ENCODE results near the gene SEMA4G.
A peak's percentile ranks its signal among the peaks of the same experiment; 100 is the strongest.
"Not testable (repeated sequence)": the region's sequence is repeated elsewhere in the genome, so short reads cannot be mapped to it uniquely, and the experiment has no call there.

The SEMA4G gene

DNA sequence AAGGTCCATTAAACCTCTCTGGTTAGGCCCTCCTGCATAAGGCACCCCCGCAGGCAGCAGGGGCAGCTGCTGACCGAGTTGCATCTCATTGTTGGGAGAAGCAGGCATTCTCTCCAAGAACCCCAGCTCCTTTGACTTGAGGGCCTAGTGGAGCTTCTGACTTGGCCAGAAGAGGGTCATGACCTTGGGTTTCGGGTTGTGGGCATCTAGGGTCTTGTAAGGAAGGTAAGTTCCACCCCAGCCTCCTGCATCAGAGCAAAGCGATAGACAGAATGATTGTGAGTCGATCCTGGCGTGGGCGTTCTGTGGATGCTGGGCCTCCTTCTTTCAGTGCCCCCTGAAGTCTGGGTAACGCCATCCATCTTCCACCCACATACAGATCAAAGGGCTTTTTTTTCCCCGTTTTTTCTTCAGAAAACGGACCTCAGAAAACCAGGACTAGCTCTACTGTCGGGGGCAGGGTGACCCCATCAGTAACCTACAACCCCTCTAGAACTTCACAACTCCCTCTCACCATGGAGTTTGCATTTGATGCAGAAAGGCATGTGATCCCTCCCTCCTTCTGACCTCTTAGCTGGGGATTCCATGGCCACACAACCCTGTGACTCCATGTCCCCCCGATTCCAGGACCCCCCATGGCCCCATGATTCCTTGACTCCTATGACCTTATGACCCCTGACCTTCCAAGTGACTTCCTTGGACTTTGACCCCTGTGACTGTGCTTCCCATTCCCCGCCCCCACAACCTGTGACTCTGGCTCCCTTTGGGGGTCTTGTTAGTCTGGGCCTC lies 3.0 kb downstream of the SEMA4G start:
- DNase-seq = peak in 1 of 2 experiments; percentile 25

- DNase-seq = peak in 1 of 2 experiments; percentile 10
These were observed 3.7 kb downstream of the SEMA4G start for GRCh38 chr10:100972904-100973535.

GRCh38 chr10:100975397-100975796 lies 6.1 kb downstream of the SEMA4G start:
- not testable (repeated sequence) for DNase-seq

DNA sequence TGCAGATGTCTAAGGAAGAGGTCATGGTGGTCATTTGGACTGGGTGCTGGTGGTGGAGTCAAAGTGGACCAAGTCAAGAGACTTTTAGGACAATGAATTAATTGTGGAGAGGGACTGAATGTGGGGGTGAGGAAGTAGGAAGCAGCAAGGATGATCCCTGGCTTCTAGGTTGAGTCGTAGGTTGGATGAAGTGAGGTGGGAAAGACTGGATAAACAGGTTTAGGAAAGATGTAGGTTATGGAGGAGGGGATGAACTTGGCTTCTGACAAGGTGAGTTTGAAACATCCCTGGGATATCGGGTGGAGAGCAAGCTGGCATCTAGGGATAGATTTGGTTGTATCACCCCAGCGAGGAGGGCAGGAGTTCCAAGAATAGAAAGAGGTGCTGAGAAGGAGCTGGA lies 7.6 kb downstream of the SEMA4G start:
- DNase-seq = peak in 1 of 2 experiments; percentile 1

DNA sequence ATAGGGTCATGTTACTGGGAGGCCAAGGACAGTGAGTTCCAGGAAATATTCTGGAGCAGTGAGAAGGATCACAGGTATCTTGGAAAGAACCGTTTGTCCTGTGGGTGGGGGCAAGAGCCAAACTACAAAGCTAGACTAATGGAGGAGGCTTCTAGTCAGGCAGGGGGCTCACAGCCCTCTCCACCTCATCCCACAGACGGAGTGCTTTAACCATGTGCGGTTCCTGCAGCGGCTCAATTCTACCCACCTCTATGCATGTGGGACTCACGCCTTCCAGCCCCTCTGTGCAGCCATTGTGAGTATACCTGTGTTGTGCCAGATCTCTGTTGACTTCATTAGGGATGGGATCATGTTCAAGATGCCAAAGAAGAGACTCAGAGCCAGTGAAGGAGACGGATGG lies 8.1 kb downstream of the SEMA4G start:
- peak in 1 of 2 experiments; percentile 8 for DNase-seq

GRCh38 chr10:100978121-100978900 lies 9.0 kb downstream of the SEMA4G start:
- no peak for DNase-seq

DNA sequence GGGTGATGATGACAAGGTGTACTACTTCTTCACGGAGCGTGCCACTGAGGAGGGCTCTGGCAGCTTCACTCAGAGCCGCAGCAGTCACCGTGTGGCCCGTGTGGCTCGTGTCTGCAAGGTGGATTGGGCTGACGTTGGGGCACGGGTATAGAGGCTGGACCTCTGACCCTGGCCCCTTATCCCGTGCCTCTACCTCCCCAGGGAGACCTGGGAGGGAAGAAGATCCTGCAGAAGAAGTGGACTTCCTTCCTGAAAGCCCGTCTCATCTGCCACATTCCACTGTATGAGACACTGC lies 9.5 kb downstream of the SEMA4G start:
- peak; percentile 5 to 10 for DNase-seq

DNA sequence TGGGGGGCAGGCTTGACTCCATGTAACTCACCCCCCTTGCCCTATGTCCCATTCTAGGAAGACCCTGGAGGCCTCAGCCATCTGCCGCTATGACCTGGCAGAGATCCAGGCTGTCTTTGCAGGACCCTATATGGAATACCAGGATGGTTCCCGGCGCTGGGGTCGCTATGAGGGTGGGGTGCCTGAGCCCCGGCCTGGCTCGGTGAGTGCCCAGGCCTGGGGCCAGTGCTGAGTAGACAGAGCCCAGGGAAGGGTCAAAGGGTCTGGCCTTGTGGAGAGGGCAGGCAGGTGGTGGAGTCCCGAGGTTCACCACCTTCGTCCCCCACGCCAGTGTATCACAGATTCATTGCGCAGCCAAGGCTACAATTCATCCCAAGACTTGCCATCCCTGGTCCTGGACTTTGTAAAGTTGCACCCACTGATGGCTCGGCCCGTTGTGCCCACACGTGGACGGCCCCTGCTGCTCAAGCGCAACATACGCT lies 10.5 kb downstream of the SEMA4G start:
- DNase-seq = peak; percentile 0 to 7

- no peak for DNase-seq
These were observed 11.0 kb downstream of the SEMA4G start for GRCh38 chr10:100980311-100980710.

GRCh38 chr10:100980711-100981110 lies 11.4 kb downstream of the SEMA4G start:
- peak; percentile 4 to 9 for DNase-seq

DNA sequence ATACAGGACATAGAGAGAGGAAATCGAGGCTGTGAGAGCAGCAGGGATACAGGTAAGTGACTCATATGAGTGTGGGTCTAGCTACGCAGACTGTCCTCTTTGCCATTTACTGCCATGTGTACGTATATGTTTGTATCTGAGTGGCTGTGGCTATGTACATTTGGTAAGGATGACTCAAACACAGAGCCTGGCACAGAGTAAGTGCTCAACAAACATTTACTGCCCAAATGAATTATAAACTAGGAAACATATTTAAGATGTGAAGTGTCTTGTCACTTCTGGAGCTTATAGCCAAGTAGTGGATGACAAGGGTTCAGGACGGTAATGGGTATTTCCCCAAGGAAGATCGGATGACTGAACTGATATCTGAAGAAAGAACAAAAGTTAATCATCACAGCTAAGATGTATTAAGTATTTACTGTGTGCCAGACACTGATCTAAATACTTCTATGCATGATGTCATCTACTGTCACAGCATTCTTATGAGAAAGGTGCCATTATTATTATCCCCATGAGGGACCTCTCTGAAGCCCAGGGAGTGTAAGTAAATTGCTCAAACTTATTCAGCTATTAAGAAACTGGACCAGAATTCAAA lies 12.0 kb downstream of the SEMA4G start:
- peak in 1 of 2 experiments; percentile 0 for DNase-seq

DNA sequence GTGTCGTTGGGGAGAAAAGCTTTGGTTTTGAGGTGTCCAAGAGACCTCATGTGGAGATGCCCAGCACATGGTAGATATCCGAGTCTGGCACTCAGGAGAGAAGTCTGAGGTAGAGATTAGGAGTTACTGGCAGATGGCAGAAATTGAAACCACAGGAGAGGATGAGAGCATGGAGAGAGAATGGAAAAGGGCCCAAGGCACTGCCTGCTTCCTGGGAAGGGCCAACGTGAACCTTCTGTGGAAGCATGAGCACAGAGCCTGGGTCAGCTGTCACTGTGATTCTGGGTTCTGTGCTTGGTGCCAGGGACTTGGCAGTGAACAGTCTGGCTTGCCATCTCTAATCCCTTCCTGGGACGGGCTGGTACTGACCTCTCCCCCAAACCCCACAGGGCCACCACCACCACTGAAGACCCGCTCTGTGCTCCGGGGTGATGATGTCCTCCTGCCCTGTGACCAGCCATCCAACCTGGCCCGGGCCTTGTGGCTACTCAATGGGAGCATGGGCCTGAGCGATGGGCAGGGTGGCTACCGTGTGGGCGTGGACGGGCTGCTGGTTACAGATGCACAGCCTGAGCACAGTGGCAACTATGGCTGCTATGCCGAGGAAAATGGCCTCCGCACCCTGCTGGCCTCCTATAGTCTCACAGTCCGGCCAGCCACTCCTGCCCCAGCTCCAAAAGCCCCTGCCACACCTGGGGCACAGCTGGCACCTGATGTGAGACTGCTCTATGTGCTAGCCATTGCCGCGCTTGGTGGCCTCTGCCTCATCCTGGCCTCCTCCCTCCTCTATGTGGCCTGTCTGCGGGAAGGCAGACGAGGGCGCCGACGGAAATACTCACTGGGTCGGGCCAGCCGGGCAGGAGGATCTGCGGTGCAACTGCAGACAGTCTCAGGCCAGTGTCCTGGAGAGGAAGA lies 13.9 kb downstream of the SEMA4G start:
- peak in 1 of 2 experiments; percentile 10 for DNase-seq

GRCh38 chr10:100983868-100984671 lies 14.8 kb downstream of the SEMA4G start:
- DNase-seq = no peak

DNA sequence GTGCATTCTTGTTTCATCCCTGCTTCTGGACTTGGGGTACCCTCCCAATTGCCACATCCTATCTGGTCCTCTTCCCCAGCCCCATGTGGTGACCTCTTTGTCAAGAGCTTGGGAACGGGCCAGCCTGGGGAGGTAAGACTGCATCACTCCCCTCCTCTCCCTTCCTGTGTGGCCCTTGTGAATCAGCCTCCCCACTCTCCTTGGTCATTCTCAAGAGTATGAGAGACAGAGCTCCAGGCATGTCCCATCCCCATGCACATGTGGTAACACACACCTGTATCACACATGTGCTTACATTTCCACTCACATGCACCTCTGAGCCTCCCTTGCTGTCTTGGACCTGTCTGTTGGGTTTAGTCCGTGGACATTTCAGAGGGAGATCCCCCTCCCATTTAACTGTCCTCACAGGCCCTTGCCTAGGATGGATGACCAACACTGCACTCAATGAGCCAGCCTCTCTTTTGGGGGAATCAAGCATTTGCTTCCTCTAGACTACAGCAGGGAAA lies 15.4 kb downstream of the SEMA4G start:
- DNase-seq = no peak

DNA sequence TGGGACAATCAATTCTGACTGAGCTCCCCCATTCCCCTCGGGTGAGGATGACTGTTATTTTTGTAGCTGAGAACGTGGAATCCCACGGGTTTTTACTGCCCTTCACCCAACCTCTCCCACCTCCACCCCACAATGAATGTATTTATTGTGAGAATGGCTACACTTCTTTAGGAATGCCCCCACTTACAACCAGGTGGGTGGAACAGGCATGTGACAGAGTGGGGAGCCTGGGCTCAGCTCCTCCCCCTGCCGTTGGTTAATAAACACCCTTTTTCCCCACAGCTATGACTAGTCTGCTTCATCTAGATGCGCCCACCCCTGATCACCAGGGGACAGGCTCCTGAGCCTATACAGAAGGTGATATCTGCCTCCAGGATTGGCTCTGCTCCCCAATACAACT lies 16.0 kb downstream of the SEMA4G start:
- DNase-seq = no peak

GRCh38 chr10:100986623-100986951 lies 17.3 kb downstream of the SEMA4G start:
- no peak for DNase-seq

GRCh38 chr10:100986952-100987684 lies 17.8 kb downstream of the SEMA4G start, which contains the start of the genes MRPL43 and TWNK:
Gene MRPL43, minus strand, starts transcription at chr10:100987497. Its CDS starts 54 bp downstream, at chr10:100987443.
Gene TWNK, plus strand, starts transcription at chr10:100987543. Its CDS starts 668 bp downstream, at chr10:100988211.
- peak; percentile 87 to 90 for DNase-seq

GRCh38 chr10:100987685-100988049 lies 18.4 kb downstream of the SEMA4G start:
- DNase-seq = no peak

GRCh38 chr10:100988166-100988565 lies 18.9 kb downstream of the SEMA4G start:
- no peak for DNase-seq

DNA sequence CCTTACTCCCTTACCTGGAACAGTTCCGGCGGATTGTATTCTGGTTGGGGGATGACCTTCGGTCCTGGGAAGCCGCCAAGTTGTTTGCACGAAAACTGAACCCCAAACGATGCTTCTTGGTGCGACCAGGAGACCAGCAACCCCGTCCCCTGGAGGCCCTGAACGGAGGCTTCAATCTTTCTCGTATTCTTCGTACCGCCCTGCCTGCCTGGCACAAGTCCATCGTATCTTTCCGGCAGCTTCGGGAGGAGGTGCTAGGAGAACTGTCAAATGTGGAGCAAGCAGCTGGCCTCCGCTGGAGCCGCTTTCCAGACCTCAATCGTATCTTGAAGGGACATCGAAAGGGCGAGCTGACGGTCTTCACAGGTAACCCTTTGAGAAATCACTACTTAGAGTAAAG lies 19.8 kb downstream of the SEMA4G start:
- DNase-seq = no peak
